Colon (tissue), 2 donors: ENCODE data around the gene C2orf68.
"Not testable (repeated sequence)": the region's sequence is repeated elsewhere in the genome, so short reads cannot be mapped to it uniquely, and the experiment has no call there.

Source experiments
- FAIRE-seq: peaks from 2 replicates; lab custom pipeline; 2012; peaks lifted over from hg19 to GRCh38; lab: Jason Lieb, UNC
- donor health status: control.
- donor health status: control.

The C2orf68 gene

DNA sequence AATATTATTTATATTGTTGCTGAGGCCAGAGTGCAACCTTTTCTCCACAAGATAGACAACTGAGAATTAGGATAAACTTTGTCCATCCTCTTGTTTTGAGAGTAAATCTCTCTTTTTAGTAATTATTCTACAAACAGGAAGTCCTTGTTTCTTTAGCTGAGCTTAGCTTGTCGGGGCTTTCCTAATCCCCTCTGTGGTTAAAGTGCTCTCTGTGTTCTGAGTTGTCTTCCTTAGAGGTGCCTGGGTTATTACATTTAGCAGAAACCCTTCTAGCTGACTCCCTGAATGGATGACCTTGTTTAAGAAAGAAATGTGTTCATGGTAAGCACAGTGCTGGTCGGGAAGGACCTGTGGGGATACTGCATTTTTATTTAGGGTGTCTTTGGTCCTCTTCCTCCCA, 16.8 kb upstream of the C2orf68 start:
- no peak for FAIRE-seq

DNA sequence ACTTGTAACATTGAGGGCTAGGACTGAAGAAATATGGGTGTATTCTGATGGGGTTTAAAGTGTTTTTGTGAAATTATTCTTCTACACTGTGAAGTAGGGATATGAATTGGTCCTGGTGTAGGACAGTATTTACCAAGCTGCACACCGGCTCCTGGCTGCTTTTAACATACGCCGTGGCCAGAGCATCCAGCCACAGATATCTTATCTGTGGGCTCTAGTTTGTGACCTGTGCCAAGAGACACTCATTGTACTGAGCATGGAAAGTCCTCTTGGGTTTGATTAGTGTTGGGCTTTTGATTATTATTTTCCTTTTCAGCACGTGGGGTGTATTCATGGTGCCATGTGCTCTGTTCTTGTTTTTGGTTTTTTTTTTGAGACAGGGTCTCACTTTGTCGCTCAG, 12.1 kb upstream of the C2orf68 start:
- no peak for FAIRE-seq

DNA sequence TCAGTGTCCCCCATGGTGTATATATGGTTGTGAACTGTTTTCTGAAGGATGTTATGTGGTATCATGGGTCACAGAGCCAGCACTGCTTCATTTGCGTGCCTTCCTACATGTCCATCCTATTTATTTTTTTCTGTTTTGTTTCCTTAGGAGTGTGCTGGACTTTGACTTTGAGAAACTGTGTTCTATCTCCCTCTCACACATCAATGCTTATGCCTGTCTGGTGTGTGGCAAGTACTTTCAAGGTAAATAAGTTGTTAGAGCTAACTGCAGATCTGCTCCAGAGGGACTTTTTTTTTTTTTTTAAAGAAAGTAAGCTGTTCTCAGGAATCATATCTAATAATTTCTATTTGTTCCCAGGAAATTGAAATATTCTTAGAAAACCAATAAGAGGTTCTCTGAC, 9.5 kb upstream of the C2orf68 start:
- FAIRE-seq, result no peak

GRCh38 chr2:85619617-85620016, 7.8 kb upstream of the C2orf68 start:
- FAIRE-seq, result no peak

GRCh38 chr2:85617723-85618122, 5.9 kb upstream of the C2orf68 start:
- FAIRE-seq, result not testable (repeated sequence)

GRCh38 chr2:85615413-85615728, 3.5 kb upstream of the C2orf68 start:
- no peak for FAIRE-seq

- not testable (repeated sequence) for FAIRE-seq
These were observed 2.9 kb upstream of the C2orf68 start for GRCh38 chr2:85614757-85615156.

DNA sequence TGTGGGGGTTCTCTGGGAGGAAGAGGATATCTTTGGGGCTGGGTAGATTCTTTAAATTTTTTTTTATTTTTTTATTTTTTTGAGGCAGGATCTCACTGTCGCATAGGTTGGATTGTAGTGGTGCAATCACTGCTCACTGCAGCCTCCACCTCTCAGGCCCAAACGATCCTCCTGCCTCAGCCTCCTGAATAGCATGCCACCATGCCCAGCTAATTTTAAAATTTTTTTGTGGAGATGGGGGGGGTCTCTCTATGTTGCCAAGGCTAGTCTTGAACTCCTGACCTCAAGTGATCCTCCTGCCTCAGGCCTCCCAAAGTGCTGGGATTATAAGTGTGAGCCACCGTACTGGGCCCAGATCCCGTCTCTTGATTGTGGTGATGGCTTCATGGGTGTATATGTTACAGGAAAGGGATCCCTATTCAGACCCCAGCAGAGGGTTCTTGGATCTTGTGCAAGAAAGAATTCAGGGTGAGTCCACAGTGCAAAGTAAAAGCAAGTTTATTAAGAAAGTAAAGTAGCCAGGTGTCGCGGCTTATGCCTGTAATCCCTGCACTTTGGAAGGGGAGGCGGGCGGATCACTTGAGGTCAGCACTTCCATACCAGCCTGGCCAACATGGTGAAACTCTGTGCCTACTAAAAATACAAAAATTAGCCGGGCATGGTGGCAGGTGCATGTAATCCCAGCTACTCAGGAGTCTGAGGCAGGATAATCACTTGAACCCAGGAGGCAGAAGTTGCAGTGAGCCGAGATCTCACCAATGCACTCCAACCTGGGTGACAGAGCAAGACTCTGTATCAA, 2.0 kb upstream of the C2orf68 start:
- FAIRE-seq, result no peak

DNA sequence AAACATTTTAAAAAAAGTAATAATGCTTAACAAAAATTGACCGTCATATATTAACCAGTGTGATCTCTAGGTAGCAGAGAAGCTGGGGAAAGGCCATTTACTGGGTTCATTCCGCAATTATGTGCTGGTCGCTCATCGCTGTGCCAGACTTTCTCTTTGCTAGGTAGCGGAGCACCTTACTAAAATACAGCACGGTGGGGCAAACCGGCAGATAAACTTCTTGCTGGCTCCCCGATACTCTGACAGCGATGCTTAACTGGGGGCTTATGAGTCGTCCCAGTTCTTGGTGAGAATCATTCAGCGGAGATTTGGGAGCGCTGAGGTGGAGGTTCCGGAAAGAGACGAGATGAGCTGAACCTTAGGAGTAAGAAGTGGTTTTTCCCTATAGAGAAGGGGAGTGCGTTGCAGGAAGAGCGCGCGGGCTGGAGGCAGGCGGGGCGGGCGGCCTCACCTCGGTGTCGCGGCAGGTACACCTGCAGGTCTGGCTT, 605 bp downstream of the C2orf68 start:
- FAIRE-seq, result no peak

DNA sequence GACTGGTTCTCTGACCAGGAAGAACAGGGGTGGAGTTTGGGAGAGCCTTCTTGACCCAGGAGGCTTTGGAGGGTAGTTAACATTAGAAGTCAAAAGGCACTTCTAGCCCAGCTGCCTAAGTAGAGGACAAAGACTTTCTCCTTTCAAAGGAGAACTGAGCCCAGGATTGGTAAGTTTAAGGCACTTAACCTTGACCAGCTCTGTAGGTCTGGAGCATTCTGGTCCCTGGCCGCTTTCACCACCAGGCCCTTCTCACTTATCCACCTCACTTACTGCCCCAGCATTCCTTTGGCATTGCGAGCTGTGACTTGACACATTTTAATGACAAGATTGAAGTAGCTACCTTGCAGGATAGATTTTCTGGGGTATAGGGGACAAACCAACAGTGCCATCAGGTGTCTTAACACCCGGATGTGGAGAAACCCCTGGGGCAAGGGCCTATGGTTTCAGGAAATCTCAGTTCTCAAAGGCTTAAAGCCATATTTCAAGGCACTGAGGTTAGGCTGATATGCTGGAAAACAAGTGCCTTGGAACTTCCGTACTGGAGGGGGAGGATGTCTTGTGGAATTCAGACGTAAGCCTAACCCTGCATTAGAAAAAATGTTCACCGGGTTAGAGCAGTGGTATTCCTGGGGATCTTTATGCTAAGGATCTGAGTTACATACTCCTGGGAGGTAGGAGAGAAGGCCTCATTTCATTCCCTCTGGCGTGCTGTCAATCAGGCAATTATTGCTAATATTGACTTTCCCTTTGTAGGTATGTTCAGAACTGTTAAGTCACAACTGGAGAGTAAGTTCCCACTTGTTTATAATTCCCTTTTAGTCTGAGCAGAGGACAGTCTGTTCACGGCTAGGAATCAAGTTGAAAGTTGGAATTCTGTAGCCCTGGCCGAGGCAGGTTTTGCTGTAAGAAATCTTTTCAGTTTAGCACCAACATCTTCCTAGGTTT, 4.3 kb downstream of the C2orf68 start:
- no peak for FAIRE-seq

DNA sequence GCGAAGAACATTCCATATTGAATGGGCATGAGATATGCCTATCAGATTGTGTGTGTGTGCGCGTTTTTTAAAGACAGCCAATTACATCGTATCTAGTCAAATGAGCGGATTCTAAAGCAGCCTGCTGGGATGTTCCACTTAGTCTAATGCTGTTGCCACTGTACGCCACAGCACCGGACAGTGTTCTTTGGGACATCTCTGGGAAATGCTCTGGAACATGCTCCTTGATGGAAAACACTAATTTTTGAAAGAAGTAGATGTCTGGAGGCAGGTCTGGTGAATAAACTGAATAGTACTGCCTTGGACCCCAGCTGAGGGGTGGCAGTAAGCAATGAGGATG, 5.8 kb downstream of the C2orf68 start:
- FAIRE-seq, result no peak

- FAIRE-seq, result no peak
These were observed 6.3 kb downstream of the C2orf68 start for GRCh38 chr2:85605406-85606115.

DNA sequence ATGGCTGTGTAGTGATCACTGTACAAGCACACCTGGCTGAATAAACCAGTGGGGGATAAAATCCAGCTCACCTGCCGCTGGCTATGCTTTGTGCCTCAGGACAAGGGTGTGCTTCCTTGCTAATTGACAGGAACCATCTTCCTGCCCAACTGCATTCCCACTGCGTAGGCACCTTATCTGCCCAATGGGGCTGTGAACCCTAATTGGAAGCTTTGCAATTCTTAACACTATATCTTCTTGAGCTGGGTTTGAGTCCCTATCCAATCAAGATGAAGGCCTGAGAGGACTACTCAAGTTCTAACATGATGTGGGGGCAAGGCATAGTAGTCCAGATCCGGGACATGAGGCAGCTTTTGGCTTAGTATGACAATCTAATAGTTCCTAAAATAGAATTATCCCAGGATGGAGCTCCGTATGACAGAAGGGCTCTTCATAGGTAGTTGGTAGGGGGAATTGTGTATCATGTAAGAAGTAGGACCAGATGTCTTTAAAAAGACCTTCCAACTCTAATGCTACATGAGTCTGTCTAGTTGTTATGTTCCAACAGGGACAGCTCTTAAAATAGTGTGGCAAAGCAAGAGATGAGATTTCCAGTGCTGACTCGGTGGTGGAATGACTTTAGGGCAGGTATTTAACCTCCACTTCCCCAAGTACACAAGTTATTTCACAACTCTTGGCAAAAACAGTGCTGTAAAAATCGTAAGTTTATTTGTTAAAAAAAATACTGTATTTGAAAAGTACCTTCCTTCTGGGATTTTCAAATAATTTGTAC, 7.1 kb downstream of the C2orf68 start:
- FAIRE-seq, result no peak

DNA sequence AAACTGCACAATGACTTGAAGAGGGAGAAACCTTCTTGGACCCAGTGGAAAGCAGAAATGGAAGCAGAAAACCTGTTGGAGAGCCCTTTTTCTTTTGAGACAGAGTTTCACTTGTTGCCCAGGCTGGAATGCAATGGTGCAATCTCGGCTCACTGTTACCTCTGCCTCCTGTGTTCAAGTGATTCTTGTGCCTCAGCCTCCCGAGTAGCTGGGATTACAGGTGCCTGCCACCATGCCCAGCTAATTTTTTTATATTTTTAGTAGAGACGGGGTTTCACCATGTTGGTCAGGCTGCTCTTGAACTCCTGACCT, 7.8 kb downstream of the C2orf68 start:
- not testable (repeated sequence) for FAIRE-seq

- no peak for FAIRE-seq
These were observed 9.2 kb downstream of the C2orf68 start, which contains the start of gene TMEM150A for GRCh38 chr2:85602476-85603234. Gene TMEM150A, minus strand, starts transcription at chr2:85602698. Its CDS starts 750 bp downstream, at chr2:85601948.

DNA sequence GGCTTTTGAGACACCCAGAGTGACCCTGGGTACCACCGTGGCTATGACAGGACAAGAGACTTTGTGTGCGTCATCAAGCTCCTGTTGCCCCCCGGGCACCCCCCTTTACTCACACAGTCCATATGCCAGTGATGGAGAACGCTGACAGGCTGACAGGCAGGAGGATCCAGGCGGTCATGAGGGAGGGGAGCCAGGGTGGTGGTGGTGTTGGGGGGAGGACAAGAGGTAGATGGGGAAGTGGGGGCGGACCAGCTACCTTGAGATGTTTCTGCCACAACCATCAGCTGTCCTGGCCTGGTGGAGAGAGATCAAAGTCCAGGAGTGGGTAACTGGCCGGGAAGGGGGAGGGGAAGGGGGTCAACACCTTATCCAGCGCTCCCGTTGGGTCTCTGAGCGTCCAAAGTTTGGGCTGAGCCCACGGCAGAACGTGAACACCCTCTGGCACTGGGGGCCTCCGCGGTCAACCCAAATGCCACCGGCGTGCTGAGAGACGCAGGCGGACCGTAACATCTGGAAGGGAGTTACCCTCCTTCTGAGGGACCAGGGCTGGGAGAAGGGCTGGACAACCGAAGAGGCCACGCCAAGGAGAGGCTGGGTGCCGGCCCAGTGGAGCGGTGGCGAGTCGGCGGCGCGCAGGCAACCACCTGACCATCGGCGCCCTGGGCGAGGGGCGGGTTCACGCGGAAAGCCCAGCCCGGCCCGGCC, 9.9 kb downstream of the C2orf68 start:
- FAIRE-seq, result no peak

GRCh38 chr2:85600951-85601770, 10.7 kb downstream of the C2orf68 start:
- FAIRE-seq, result no peak

DNA sequence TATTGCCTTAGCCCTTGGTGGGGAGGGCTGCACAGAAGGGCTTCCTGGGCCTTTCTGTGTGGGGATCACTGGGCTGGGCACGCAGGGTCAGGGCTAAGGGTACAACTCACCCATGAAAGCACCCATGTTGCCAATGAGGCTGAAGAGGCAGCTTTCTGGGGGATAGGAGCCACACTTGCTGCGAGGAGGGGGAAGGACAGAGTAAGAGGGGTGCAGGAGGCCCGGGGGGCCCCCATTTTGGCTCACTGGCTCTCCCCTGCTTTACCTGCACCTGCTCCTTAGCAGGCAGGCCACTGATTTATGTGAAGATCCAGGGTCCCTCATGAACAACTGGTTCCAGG, 11.7 kb downstream of the C2orf68 start:
- FAIRE-seq, result no peak

DNA sequence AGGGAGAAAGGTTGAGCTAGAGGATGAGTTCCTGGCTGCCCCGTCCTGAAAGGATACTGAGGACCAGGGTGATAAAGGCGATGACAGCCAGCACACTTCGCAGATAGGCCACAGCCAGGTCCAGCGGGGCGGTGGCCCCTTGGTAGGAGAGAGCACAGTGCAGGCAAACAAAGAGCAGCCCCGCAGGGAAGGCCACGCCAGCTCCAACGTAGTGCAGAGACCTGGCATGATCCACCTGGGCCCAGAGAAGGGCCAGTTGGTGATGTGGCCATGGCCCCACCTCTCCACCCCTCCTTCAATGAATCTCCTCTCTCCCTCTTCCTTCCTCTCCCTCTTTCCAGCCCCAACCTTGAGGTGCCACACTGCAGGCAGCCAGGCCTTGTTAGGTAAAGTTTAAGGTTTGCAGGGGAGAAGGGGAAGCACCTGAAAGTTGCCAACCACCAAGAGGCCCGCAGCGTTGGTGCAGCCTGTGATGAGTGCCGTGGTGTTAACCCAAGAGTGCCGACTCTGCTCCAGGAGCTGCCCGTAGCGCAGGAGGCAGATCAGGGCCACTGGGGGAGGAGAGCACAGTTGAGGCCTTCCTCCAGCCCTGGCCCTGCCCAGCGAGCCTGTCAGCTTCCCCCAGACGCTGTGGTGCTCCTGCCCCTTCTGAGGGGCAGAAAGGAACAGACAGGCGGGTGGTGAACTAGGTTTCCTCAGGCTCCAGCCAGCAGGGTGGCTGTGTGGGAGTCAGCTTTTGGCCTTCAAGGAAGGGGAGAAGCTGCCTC, 12.2 kb downstream of the C2orf68 start:
- FAIRE-seq, result no peak
